Left hindlimb (tissue), 1 donor: ENCODE measurements around the gene XKR8.
A peak's percentile ranks its signal among the peaks of the same experiment; 100 is the strongest.

ENCODE experiments used
- DNase-seq: peaks from one replicate; pipeline ENCODE4 v3.0.0-alpha.2; 2018

The XKR8 gene

GRCh38 chr1:27959792-27960603, at the start of gene XKR8:
Gene XKR8 (plus strand): TSS chr1:27959973. CDS start chr1:27960070, 97 bp downstream.
- peak; percentile 87 for DNase-seq

- DNase-seq, result no peak
Measured at GRCh38 chr1:27912429-27912828, 47.3 kb upstream of the XKR8 start.

- no peak for DNase-seq
Measured at GRCh38 chr1:27915082-27915575, 44.6 kb upstream of the XKR8 start.

GRCh38 chr1:27922272-27922671, 37.5 kb upstream of the XKR8 start:
- DNase-seq, result no peak

GRCh38 chr1:27928216-27928954, 31.4 kb upstream of the XKR8 start:
- no peak for DNase-seq

GRCh38 chr1:27931184-27931583, 28.6 kb upstream of the XKR8 start:
- DNase-seq, result no peak

GRCh38 chr1:27931759-27932158, 28.0 kb upstream of the XKR8 start:
- DNase-seq, result no peak

- DNase-seq, result no peak
Measured at GRCh38 chr1:27934818-27935549, 24.8 kb upstream of the XKR8 start, which contains the start of gene SMPDL3B. Gene SMPDL3B (plus strand): TSS chr1:27935000. CDS start chr1:27935184, 184 bp downstream.

GRCh38 chr1:27935721-27936120, 24.1 kb upstream of the XKR8 start:
- no peak for DNase-seq

GRCh38 chr1:27936370-27936769, 23.4 kb upstream of the XKR8 start:
- DNase-seq, result no peak

GRCh38 chr1:27937524-27937836, 22.3 kb upstream of the XKR8 start:
- DNase-seq, result no peak

- DNase-seq, result no peak
Measured at GRCh38 chr1:27938488-27938887, 21.3 kb upstream of the XKR8 start.

GRCh38 chr1:27940297-27940696, 19.5 kb upstream of the XKR8 start:
- no peak for DNase-seq

GRCh38 chr1:27940870-27941560, 18.8 kb upstream of the XKR8 start:
- no peak for DNase-seq

GRCh38 chr1:27941671-27942540, 17.9 kb upstream of the XKR8 start:
- no peak for DNase-seq

GRCh38 chr1:27945020-27945419, 14.8 kb upstream of the XKR8 start:
- DNase-seq, result no peak

GRCh38 chr1:27949027-27949426, 10.7 kb upstream of the XKR8 start:
- no peak for DNase-seq

- no peak for DNase-seq
Measured at GRCh38 chr1:27951396-27951795, 8.4 kb upstream of the XKR8 start.

- no peak for DNase-seq
Measured at GRCh38 chr1:27952147-27952546, 7.6 kb upstream of the XKR8 start.

GRCh38 chr1:27954186-27954585, 5.6 kb upstream of the XKR8 start:
- DNase-seq, result no peak

- no peak for DNase-seq
Measured at GRCh38 chr1:27955076-27955475, 4.7 kb upstream of the XKR8 start.

GRCh38 chr1:27956761-27957160, 3.0 kb upstream of the XKR8 start:
- no peak for DNase-seq
